Esophagus squamous epithelium (tissue), 4 donors: ENCODE data around the gene LRRC18.

Experiments used
- CTCF ChIP-seq, 6 experiments: fragments of 450-650 bp in 4 of 6; fragments of 200-600 bp in 2 of 6; sonication (generic) in 2 of 6; IDR thresholded peaks; one replicate each; pipeline ENCODE4 v1.5.1; 2016 to 2019; ENCODE audit warnings: antibody characterized with exemption in 6 of 6, mild to moderate bottlenecking in 4 of 6, moderate library complexity in 4 of 6
- POLR2A ChIP-seq, 4 donors: fragments of 450-650 bp; IDR thresholded peaks; one replicate each; pipeline ENCODE4 v1.6.1; 2017; ENCODE audit warnings: antibody characterized with exemption in 4 of 4, mild to moderate bottlenecking in 4 of 4, moderate library complexity in 3 of 4

- TF ChIP-seq CTCF (IDR thresholded peaks at IDR 0.05) = no peak
- TF ChIP-seq POLR2A (IDR thresholded peaks at IDR 0.05) = no peak
Observed at GRCh38 chr10:48974510-48975156, 35.0 kb upstream of the LRRC18 start.
